DND-41 (cell line): ENCODE measurements around the gene PPP2R3C.
A peak's percentile ranks its signal among the peaks of the same experiment; 100 is the strongest.

Experiments
- ATAC-seq: fragments of 200-7000 bp; cut with Tn5 transposase; 3 replicates; pipeline ENCODE4 v1.9.1; 2021; ENCODE audit warnings: low read depth; ENCODE audit not compliant: insufficient read depth
- DNase-seq: peaks from one replicate; pipeline ENCODE4 v3.0.0-alpha.2; 2020
- H2AFZ ChIP-seq: 2 replicates; pipeline ENCODE4 v1.6.0; 2012; ENCODE audit warnings: low read depth, low read length
- H3K27ac ChIP-seq: 2 replicates; pipeline ENCODE4 v1.5.1; 2012; ENCODE audit warnings: low read length, inconsistent platforms
- H3K27me3 ChIP-seq: fragments of 200-600 bp; sonication (generic); 2 replicates; pipeline ENCODE4 v1.6.0; 2012; ENCODE audit warnings: low read length, mild to moderate bottlenecking, inconsistent platforms; ENCODE audit not compliant: insufficient read depth, poor library complexity
- H3K36me3 ChIP-seq: 2 replicates; pipeline ENCODE4 v1.5.1; 2012; ENCODE audit warnings: low read length, inconsistent platforms; ENCODE audit not compliant: insufficient read depth
- H3K4me1 ChIP-seq: 2 replicates; pipeline ENCODE4 v1.5.1; 2012; ENCODE audit warnings: mild to moderate bottlenecking, low read length; ENCODE audit not compliant: insufficient read depth
- H3K4me2 ChIP-seq: 2 replicates; pipeline ENCODE4 v1.6.0; 2012; ENCODE audit warnings: mild to moderate bottlenecking, moderate library complexity, low read length, inconsistent platforms; ENCODE audit not compliant: insufficient read depth
- H3K4me3 ChIP-seq, 2 experiments: fragments of 200-600 bp in 1 of 2; shearing (Covaris generic) in 1 of 2; 2 replicates each; pipeline ENCODE4 v1.5.1; 2012 to 2016; ENCODE audit warnings: inconsistent platforms in 2 of 2, low read length in 2 of 2, mild to moderate bottlenecking in 2 of 2, low read depth in 1 of 2, moderate library complexity in 1 of 2
- H3K79me2 ChIP-seq: 2 replicates; pipeline ENCODE4 v1.6.0; 2012; ENCODE audit warnings: low read length, inconsistent platforms; ENCODE audit not compliant: insufficient read depth
- H3K9ac ChIP-seq: 2 replicates; pipeline ENCODE4 v1.6.0; 2012; ENCODE audit warnings: low read depth, mild to moderate bottlenecking, inconsistent platforms, low read length, moderate library complexity
- H3K9me3 ChIP-seq: 2 replicates; pipeline ENCODE4 v1.5.1; 2012; ENCODE audit warnings: low read length, moderate library complexity, mild to moderate bottlenecking, inconsistent platforms; ENCODE audit not compliant: insufficient read depth, severe bottlenecking
- H4K20me1 ChIP-seq: 2 replicates; pipeline ENCODE4 v1.6.0; 2012; ENCODE audit warnings: low read length; ENCODE audit not compliant: insufficient read depth
- EZH2 ChIP-seq: IDR thresholded peaks from 3 replicates; pipeline ENCODE4 v1.6.1; 2012; ENCODE audit warnings: borderline replicate concordance, low read depth, mild to moderate bottlenecking, moderate library complexity, low read length, inconsistent platforms; ENCODE audit not compliant: severe bottlenecking
- TF ChIP-seq, protein P1 (sequence below): IDR thresholded peaks from 2 replicates; pipeline ENCODE4 v1.5.1; 2012; ENCODE audit warnings: borderline replicate concordance, low read length, moderate library complexity, mild to moderate bottlenecking; ENCODE audit not compliant: poor library complexity, severe bottlenecking; ENCODE audit errors: extremely low read depth

The PPP2R3C gene

DNA sequence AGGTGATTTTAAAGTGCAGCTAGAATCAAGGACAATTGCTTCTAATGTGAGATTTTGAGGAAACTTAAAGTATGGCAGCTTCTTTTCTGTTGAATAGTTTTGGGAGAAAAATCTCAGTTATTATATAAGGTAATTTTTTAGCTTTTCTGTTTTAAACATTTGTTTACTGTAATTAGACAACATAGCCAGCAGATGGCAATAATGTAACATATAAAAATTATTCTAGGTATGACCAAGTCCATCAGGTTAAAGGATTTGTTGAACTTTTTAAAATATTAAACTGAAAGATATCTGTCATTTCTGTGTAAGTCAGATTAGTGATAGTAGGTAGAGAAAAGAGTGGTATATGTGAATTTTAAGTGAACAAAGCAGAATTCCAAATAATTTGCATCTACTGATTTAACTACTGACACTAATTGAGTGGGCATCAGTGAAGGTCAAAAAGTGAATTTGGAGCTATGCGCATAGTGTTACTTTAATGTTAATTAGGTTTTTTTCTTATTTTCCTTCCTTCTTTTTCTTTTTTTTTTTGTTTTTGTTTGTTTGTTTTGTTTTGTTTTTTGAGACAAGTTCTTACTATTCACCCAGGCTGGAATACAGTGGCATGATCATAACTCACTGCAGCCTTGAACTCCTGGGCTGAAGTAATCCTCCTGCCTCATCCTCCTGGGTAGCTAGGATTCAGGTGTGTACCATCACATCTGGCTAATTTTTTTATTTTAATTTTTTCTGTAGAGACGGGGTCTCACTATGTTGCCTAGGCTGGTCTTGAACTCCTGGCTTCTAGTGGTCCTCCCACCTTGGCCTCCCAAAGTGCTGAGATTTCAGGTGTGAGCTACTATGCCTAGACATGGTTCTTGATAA lies 19.2 kb upstream of the PPP2R3C start:
- 0 out of 3 replicates have a peak, but pooled peaks have one; percentile 24 for ATAC-seq
- Histone ChIP-seq H3K36me3 (peaks cover 25% of the 10 kb centered on the region; the same call in 1 of the 2 replicates), H2AFZ (no peak overlapping the region), H3K27ac (no peak overlapping the region), H3K4me2 (no peak overlapping the region), H3K9me3 (no peaks in the 10 kb centered on the region), H3K79me2 (peaks cover 43% of the 10 kb centered on the region; the same call in 1 of the 2 replicates), H3K4me1 (no peaks in the 10 kb centered on the region), H3K27me3 (no peaks in the 10 kb centered on the region), H3K4me3 (no peak overlapping the region), H3K9ac (no peak overlapping the region), H4K20me1 (no peaks in the 10 kb centered on the region)
- TF ChIP-seq EZH2: no peak
- TF ChIP-seq, protein P1, sequence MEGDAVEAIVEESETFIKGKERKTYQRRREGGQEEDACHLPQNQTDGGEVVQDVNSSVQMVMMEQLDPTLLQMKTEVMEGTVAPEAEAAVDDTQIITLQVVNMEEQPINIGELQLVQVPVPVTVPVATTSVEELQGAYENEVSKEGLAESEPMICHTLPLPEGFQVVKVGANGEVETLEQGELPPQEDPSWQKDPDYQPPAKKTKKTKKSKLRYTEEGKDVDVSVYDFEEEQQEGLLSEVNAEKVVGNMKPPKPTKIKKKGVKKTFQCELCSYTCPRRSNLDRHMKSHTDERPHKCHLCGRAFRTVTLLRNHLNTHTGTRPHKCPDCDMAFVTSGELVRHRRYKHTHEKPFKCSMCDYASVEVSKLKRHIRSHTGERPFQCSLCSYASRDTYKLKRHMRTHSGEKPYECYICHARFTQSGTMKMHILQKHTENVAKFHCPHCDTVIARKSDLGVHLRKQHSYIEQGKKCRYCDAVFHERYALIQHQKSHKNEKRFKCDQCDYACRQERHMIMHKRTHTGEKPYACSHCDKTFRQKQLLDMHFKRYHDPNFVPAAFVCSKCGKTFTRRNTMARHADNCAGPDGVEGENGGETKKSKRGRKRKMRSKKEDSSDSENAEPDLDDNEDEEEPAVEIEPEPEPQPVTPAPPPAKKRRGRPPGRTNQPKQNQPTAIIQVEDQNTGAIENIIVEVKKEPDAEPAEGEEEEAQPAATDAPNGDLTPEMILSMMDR: peak; percentile 64
- no peak for DNase-seq

- Histone ChIP-seq H3K79me2 (peaks cover 46% of the 10 kb centered on the region; the same call in 1 of the 2 replicates), H3K9me3 (no peaks in the 10 kb centered on the region), H3K27ac (no peak overlapping the region), H2AFZ (no peak overlapping the region), H3K27me3 (no peaks in the 10 kb centered on the region), H3K4me1 (no peaks in the 10 kb centered on the region), H3K4me2 (no peak overlapping the region), H3K4me3 (no peak overlapping the region), H3K9ac (no peak overlapping the region), H4K20me1 (no peaks in the 10 kb centered on the region), H3K36me3 (peaks cover 41% of the 10 kb centered on the region)
- DNase-seq (no peak), ATAC-seq (no peak)
- TF ChIP-seq, protein P1: no peak
- TF ChIP-seq EZH2: no peak
Observed at GRCh38 chr14:35138585-35138984, 16.8 kb upstream of the PPP2R3C start.

GRCh38 chr14:35134329-35135123 lies 12.7 kb upstream of the PPP2R3C start:
- no peak overlapping the region for H3K9ac ChIP-seq
- peaks cover 39% of the 10 kb centered on the region for H3K79me2 ChIP-seq
- DNase-seq (no peak), ATAC-seq (no peak)
- TF ChIP-seq, protein P1: no peak
- no peak for TF ChIP-seq EZH2
- H3K36me3 ChIP-seq: peaks cover 42% of the 10 kb centered on the region
- no peak overlapping the region for H3K4me3 ChIP-seq
- H3K4me2 ChIP-seq: no peak overlapping the region
- no peak overlapping the region for H2AFZ ChIP-seq
- H3K4me1 ChIP-seq: no peaks in the 10 kb centered on the region
- H3K27me3 ChIP-seq: no peaks in the 10 kb centered on the region
- no peak overlapping the region for H3K27ac ChIP-seq
- H4K20me1 ChIP-seq: no peaks in the 10 kb centered on the region
- no peaks in the 10 kb centered on the region for H3K9me3 ChIP-seq
